Gastroesophageal sphincter (tissue), 4 donors: ENCODE measurements around the gene TEAD2. TPM values are rescaled to one million over a fixed set of nuclear protein-coding genes. Genes with fewer than 3 reads are reported as not detected.
"Not testable (repeated sequence)": the region's sequence is repeated elsewhere in the genome, so short reads cannot be mapped to it uniquely, and the experiment has no call there.

Experiments used
- ATAC-seq: fragments of 150-250 bp; one replicate; pipeline ENCODE4 v1.9.1; 2016; ENCODE audit warnings: mild to moderate bottlenecking, moderate library complexity
- H3K27ac ChIP-seq, 4 donors: fragments of 200-600 bp; sonication (generic) in 3 of 4; 1 replicate in 3 of 4; 2 replicates in 1 of 4; pipeline ENCODE4 v1.5.1; 2016 to 2019
- H3K27me3 ChIP-seq: fragments of 200-600 bp; sonication (generic); one replicate; pipeline ENCODE4 v1.5.1; 2019
- H3K36me3 ChIP-seq, 2 donors: fragments of 200-600 bp; sonication (generic); one replicate each; pipeline ENCODE4 v1.5.1; 2019; ENCODE audit warnings: control low read depth in 1 of 2
- H3K4me1 ChIP-seq, 3 donors: fragments of 200-600 bp; sonication (generic); 1 replicate in 2 of 3; 2 replicates in 1 of 3; pipeline ENCODE4 v1.5.1; 2016 to 2019; ENCODE audit warnings: control low read depth in 2 of 3
- H3K4me3 ChIP-seq, 2 donors: fragments of 200-600 bp; sonication (generic); one replicate each; pipeline ENCODE4 v1.5.1; 2019; ENCODE audit warnings: mild to moderate bottlenecking in 1 of 2, moderate library complexity in 1 of 2
- H3K9me3 ChIP-seq, 3 donors: fragments of 200-600 bp; sonication (generic); one replicate each; pipeline ENCODE4 v1.5.1; 2017 to 2019; ENCODE audit warnings: control low read depth in 2 of 3
- EP300 ChIP-seq: sonication (generic); formaldehyde crosslinking; IDR thresholded peaks from one replicate; pipeline ENCODE4 v1.6.1; 2017; ENCODE audit warnings: antibody characterized with exemption, mild to moderate bottlenecking
- POLR2A ChIP-seq, 2 donors: fragments of 450-650 bp; IDR thresholded peaks; one replicate each; pipeline ENCODE4 v1.6.1; 2017; ENCODE audit warnings: antibody characterized with exemption in 2 of 2, mild to moderate bottlenecking in 2 of 2, moderate library complexity in 1 of 2
- POLR2AphosphoS5 ChIP-seq: sonication (generic); formaldehyde crosslinking; IDR thresholded peaks from one replicate; pipeline ENCODE4 v1.6.1; 2017; ENCODE audit warnings: antibody characterized with exemption
- WGBS, 2 donors: methylation state at CpG; one replicate each; pipeline ENCODE4 v1.1.5; 2018; ENCODE audit warnings: low coverage in 1 of 2; 5-methylcytosine and 5-hydroxymethylcytosine counted together
- total RNA-seq, 4 donors: library from RNA; depleted of rRNA; stranded (reverse); fragments of >200 nt; gene quantifications; one replicate each; pipeline ENCODE4 v1.1.0, GENCODE V29; 2016
- TF ChIP-seq, protein P1 (sequence below), 4 experiments: fragments of 200-600 bp in 2 of 4; fragments of 450-650 bp in 2 of 4; sonication (generic) in 1 of 4; IDR thresholded peaks; one replicate each; pipeline ENCODE4 v1.5.1; 2017 to 2019; ENCODE audit warnings: antibody characterized with exemption in 4 of 4, mild to moderate bottlenecking in 2 of 4, moderate library complexity in 2 of 4

The TEAD2 gene
- total RNA-seq, 4 donors from 2014 or later: 47.5 to 73.1 (median 51.1) TPM

- Histone ChIP-seq H3K9me3 (peaks cover 0 to 15% (median 2%) of the 10 kb centered on the region in 3 donors), H3K27ac (no peak overlapping the region), H3K4me3 (no peak overlapping the region), H3K27me3 (no peaks in the 10 kb centered on the region), H3K36me3 (peaks cover 0 to 14% of the 10 kb centered on the region in 2 donors), H3K4me1 (no peaks in the 10 kb centered on the region)
- WGBS, 2 donors: 57 to 71% methylated on average over 1 of the region's 1 CpG
- ATAC-seq: no peak
- TF ChIP-seq, protein P1, sequence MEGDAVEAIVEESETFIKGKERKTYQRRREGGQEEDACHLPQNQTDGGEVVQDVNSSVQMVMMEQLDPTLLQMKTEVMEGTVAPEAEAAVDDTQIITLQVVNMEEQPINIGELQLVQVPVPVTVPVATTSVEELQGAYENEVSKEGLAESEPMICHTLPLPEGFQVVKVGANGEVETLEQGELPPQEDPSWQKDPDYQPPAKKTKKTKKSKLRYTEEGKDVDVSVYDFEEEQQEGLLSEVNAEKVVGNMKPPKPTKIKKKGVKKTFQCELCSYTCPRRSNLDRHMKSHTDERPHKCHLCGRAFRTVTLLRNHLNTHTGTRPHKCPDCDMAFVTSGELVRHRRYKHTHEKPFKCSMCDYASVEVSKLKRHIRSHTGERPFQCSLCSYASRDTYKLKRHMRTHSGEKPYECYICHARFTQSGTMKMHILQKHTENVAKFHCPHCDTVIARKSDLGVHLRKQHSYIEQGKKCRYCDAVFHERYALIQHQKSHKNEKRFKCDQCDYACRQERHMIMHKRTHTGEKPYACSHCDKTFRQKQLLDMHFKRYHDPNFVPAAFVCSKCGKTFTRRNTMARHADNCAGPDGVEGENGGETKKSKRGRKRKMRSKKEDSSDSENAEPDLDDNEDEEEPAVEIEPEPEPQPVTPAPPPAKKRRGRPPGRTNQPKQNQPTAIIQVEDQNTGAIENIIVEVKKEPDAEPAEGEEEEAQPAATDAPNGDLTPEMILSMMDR (IDR thresholded peaks at IDR 0.05): no peak
- TF ChIP-seq EP300 (no peak), POLR2A (IDR thresholded peaks at IDR 0.05) (no peak), POLR2AphosphoS5 (no peak)
These were observed 47.1 kb downstream of the TEAD2 start for GRCh38 chr19:49315111-49315510.

DNA sequence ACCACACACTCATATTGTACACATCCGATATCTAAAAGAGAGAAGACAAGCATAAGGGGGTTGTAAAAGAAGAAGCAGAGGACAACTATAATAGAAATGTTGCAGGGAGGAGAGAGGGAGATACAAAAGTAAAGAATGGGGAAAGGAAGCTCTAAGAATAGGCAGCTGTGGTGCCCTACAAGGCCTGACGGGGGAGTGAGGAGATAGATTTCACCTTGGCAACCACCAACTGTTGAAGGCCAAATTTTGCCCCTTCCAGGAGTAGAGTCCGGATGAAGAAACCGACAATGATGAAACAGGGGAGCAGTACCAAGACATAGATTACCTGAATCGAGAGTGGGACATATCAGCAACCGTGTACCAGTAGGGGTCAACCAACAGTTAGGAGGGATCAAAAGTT, 53.1 kb downstream of the TEAD2 start:
- Histone ChIP-seq H3K27ac (no peak overlapping the region), H3K27me3 (no peaks in the 10 kb centered on the region), H3K9me3 (no peaks in the 10 kb centered on the region), H3K4me1 (no peaks in the 10 kb centered on the region), H3K36me3 (peaks cover 0 to 33% of the 10 kb centered on the region in 2 donors), H3K4me3 (no peak overlapping the region)
- no peak for TF ChIP-seq EP300
- no peak for TF ChIP-seq POLR2A (IDR thresholded peaks at IDR 0.05)
- TF ChIP-seq POLR2AphosphoS5: no peak
- TF ChIP-seq, protein P1 (IDR thresholded peaks at IDR 0.05): no peak
- no peak for ATAC-seq
- 90 to 100% methylated on average over 1 to 6 of the region's 6 CpGs for WGBS, 2 donors

DNA sequence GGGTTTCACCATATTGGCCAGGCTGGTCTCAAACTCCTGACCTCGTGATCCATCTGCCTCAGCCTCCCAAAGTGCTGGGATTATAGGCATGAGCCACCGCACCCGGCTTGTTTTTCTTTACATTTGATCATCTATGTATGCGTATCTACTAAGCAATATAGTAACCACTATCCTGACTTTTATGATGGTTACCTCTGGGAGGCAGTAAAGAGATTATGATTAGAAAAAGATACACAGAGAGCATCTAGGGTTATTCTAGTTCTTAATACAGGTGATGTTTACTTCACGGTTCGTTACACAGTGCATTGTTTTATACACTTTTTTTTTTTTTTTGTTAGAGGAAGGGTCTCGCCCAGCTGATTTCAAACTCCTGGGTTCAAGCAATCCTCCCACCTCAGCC, 55.5 kb downstream of the TEAD2 start:
- not testable (repeated sequence) for H3K27me3 ChIP-seq, ATAC-seq, H3K9me3 ChIP-seq, H3K4me3 ChIP-seq, H3K4me1 ChIP-seq, H3K27ac ChIP-seq
- WGBS, 2 donors: 64 to 79% methylated on average over 6 to 7 of the region's 7 CpGs
- H3K36me3 ChIP-seq: peaks cover 0 to 33% of the 10 kb centered on the region in 2 donors

DNA sequence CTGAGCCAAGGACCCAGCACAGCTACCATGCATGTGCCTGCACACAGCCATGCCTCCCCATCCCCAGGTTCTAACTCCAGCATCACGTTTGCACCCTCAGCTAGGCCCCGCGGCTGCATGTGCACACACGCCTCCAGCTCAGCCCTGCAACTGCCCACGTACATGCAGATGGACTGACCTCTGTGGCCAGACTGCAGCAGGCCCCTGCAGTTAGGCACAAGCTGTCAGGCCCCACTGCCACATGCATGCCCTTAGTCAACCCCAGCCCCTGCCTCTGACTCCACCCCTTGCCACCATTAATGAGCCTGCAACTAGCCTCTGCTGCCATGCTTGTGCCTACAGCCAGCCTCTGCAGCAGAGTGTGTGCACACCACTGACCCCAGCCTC, 60.4 kb downstream of the TEAD2 start:
- Histone ChIP-seq H3K9me3 (peaks cover 0 to 6% (median 0%) of the 10 kb centered on the region in 3 donors), H3K27ac (no peak overlapping the region), H3K4me1 (peaks cover 0 to 6% (median 0%) of the 10 kb centered on the region in 3 donors), H3K36me3 (no peaks in the 10 kb centered on the region), H3K27me3 (no peaks in the 10 kb centered on the region), H3K4me3 (no peak overlapping the region)
- TF ChIP-seq EP300: no peak
- TF ChIP-seq POLR2AphosphoS5: no peak
- no peak for TF ChIP-seq POLR2A (IDR thresholded peaks at IDR 0.05)
- TF ChIP-seq, protein P1 (IDR thresholded peaks at IDR 0.05): no peak
- no peak for ATAC-seq
- WGBS, 2 donors: no CpG with 5 or more reads among the region's 5 CpGs

DNA sequence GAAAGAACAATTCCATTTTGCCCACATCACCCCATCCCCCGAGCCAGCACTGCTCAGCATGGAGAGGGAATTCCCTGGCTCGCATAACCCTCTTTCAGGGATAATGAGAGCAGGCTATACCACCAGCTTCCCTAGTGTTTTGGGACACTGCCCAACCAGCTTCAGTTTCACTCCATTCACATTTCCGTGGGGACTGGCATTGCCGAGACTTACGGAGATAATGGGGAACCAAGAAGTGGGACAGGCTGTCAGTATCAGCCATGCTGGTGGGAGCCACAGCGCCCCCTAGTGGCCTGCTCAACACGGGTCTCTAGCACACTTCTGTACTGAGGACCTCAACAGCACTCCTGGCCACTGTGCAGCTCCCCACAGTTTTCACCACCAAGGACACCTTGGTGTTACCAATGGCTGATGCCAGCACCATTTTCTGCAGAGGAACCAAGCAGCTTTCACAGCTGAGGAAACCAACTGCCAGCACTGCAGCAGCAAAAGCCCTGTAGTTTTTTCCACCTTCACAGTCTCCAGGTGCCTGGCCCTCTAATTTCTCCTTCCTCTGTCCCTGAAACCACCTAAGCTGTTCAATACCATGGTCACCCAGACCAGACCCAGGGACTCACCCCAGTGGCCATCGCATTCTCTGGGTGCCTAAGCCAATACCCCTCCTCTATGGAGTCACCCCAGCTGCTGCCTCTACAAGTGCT, 60.9 kb downstream of the TEAD2 start:
- peak; percentile 77 for ATAC-seq
- peaks cover 0 to 6% (median 0%) of the 10 kb centered on the region in 3 donors for H3K9me3 ChIP-seq
- 19 to 37% methylated on average over 4 to 5 of the region's 8 CpGs for WGBS, 2 donors
- H3K36me3 ChIP-seq: no peaks in the 10 kb centered on the region
- TF ChIP-seq, protein P1 (IDR thresholded peaks at IDR 0.05): peak; percentile 43 to 79 (median 56)
- TF ChIP-seq POLR2A (IDR thresholded peaks at IDR 0.05): no peak
- H3K4me1 ChIP-seq: peaks cover 0 to 6% (median 0%) of the 10 kb centered on the region in 3 donors
- H3K27me3 ChIP-seq: no peaks in the 10 kb centered on the region
- H3K27ac ChIP-seq: no peak overlapping the region
- no peak overlapping the region for H3K4me3 ChIP-seq

GRCh38 chr19:49298653-49299052, 63.6 kb downstream of the TEAD2 start:
- H3K4me3 ChIP-seq, H3K36me3 ChIP-seq, H3K27me3 ChIP-seq, H3K27ac ChIP-seq, ATAC-seq, H3K4me1 ChIP-seq, H3K9me3 ChIP-seq: not testable (repeated sequence)
- 89 to 93% methylated on average over 3 of the region's 3 CpGs for WGBS, 2 donors
